ENCODE measurements around the gene SH2D4B.

The SH2D4B gene

GRCh38 chr10:80585812-80586211, 48.1 kb downstream of the SH2D4B start:
- no peak for DNase-seq (ENCODE audit: low read depth in 1 of 2, low spot score in 1 of 2)

DNA sequence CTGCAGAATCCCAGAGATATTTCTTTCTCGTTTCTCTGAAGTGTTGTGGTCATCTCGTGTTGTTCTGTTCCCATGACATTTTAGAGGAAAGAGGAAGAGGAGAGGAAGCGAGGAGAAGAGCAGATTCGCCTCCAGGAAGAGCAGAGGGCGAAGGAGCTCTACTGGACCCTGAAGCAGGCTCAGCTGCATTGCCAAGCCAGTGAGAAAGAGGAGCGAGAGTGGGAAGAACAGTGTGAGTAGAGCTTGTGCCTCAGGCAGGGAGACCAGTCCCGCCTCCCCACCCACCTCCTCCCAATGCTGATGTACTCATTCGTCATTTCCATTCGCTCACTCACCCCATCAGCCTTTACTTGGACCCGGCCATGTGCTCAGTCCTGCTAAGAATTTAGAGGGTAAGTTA, 50.8 kb downstream of the SH2D4B start:
- no peak for DNase-seq (ENCODE audit: low read depth in 1 of 2, low spot score in 1 of 2)

DNA sequence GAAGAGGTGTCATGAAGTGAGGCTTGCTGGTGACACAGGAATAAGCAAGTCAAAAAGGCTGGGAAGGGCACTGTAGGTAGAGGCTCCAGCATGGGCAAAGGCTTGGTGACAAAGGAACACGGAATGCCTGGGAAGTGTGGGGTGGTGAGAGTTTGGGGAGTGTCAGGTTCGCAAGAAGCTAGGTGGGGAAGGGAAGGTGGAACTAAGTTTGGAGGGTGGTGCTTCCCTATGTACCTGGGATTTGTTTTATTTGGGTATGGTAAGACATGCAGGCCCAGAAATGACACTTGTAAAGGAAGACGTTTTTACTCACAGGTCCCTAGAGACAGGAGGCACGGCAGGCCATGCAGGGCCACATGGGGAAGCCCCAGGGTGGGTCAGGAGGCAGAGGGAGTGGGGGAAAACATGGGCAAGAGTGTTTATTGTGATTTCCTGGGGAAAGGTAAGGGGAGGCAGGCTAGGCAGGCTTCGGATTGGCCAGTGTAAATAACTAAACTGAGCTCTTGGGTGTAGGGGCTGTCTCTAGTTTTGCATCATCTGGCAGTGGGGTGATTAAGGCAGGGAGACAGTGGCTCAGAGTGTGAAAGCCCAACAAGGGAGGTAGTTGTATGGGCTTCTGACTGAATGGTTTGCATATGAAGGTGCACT, 52.1 kb downstream of the SH2D4B start:
- no peak for DNase-seq (ENCODE audit: low read depth in 1 of 2, low spot score in 1 of 2)

- no peak for DNase-seq (ENCODE audit: low read depth in 1 of 2, low spot score in 1 of 2)
These were observed 53.0 kb downstream of the SH2D4B start for GRCh38 chr10:80590585-80591125.

DNA sequence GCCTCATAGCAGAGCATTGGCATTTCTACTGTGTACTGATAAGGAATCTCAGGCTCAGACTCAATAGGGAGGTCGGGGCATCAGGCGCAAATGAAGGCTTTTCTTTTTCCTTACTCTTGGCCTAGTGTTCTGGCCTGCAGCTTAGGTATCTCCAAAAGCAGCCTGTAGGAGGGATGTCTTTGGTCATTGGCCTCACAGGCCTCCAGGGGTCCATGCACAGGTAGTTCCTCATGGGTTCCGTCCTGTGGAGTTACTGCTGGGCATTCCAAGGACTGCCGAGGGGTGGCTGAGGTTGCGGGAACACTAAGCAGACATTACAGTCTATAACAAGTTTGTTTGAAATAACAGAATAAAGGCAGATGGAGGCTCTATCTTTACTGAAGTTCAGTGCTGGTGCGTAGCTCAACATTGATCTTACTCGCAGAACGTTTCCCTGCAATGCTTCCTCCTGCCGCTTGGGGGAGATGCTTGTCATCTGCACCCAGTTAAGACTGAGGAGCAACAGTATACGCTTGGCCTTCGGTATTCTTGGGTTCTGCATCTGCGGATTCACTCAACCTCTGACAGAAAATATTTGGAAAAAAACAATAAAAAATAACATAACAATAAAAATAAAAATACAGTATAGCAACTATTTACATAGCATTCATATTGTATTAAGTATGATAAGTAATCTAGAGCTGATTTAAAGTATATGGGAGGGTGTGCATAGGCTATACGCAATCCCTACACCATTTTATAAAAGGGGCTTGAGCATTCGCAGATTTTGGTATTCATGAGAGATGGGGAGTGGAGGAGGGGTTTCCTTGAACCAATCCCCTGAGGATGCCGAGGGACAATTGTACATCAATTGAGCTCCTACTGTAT, 58.9 kb downstream of the SH2D4B start:
- no peak for DNase-seq (ENCODE audit: low read depth in 1 of 2, low spot score in 1 of 2)

DNA sequence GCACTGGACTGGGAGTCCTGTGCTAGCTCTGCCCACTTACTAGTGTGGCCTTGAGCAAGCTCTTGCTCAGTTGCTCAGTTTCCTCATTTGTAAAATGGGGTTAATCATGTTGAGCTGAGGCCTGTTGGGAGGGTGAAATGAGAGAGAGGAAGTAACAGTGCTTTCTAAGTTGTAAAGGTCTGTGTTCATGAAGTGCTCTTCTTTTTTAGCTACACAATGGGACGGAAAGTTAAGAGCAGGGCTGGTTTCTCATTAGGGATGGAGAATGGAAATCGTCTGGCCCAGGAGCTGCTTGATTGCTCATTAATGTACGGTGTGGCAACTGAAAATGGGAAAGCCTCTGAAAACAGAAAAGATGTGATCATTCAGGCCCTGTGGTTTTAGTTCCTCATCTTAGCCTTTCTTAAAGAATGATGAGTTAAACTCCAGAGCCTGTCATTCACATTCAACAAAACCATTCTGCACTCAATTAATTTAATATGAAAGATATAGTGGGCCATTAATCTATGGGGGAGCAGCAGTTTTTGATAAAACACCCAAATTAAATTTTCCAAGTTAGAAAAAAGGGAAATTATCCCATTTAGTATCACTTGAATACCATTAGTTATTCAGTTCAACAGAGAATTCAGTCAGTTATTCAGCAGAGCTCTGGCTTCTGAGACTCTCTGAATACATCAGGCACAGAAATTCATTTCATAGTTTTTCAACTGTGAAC, 60.5 kb downstream of the SH2D4B start:
- DNase-seq (ENCODE audit: low read depth in 1 of 2, low spot score in 1 of 2) = no peak

DNA sequence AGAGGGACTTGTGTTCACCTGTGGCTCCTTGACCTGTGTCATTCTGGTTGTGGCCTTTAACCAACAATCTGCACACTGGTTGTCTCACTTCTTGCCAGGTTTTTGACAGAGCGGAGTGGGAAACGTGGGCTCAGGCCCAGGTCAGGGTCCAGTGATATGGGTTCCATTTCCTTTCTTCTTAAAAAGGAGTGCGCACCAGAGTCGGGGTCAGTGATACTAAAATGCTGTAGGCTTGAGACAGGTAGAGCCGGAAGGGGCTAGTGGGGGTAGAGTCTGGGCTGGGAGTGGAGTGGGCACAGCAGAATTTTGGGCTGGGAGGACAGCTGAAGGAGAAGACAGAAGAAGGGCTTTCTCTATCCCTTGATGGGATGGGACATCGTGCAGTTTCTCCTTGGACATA, 61.2 kb downstream of the SH2D4B start:
- no peak for DNase-seq (ENCODE audit: low read depth in 1 of 2, low spot score in 1 of 2)

- DNase-seq (ENCODE audit: low read depth in 1 of 2, low spot score in 1 of 2) = no peak
These were observed 61.7 kb downstream of the SH2D4B start for GRCh38 chr10:80599424-80599847.

DNA sequence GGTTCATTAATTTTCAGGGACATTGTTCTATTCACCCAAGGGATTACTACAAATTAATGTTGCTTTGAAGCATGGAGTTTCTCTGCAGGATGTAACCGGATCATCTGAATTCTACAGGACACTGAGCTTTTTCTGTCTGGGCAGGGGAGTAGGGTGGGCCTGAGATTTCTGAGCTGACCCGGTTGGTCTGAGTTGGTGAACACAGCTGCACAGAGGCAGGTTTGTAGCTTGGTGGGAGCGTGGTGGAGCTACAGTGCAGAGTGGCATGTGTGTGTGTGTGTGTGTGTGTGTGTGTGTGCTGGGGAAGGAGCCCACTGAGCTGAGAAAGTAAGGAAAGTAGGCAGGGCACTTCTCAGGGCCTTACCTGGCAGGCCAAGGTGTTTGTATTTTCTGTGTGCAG, 62.6 kb downstream of the SH2D4B start:
- DNase-seq (ENCODE audit: low read depth in 1 of 2, low spot score in 1 of 2) = no peak

GRCh38 chr10:80602881-80603280, 65.2 kb downstream of the SH2D4B start:
- DNase-seq (ENCODE audit: low read depth in 1 of 2, low spot score in 1 of 2) = no peak

DNA sequence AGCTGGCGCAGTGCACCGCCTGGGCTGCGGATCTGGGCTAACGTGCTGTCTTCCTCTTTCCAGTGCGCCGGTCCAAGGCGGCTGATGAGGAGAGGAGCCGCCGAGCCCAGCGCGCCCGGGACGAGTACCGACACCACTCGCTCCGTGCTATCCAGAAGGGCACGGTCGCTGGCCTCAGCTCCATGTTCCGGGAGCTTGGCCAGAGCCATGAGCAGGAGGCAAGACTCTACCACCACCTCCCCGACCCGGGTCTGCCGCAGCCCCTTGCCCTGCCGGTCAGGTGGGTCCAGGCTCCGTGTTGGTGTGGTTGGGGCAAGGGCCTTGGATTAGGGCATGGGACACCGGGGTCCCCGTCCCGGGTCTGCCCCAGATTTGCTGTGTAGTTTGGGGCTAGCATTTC, 65.8 kb downstream of the SH2D4B start:
- DNase-seq (ENCODE audit: low read depth in 1 of 2, low spot score in 1 of 2) = no peak

DNA sequence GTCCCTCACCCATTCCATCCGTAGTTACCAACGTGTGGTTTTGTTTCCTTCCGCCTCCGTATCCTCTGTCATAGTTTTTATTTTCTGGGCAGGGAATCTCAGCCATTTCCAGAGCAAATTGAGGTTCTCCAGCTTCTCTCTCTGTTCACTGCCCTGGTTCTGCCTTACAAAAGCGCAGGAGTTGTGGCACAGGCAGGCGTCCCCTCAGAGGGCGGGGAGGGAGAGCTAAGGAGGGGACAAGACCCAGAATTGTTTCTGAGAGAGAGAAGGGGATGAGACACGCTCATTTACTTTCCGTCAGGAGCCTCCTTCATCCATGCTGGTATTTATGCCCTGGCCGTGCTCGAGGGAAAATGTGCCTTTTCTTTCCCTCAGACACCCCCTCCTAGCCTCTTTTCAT, 71.0 kb downstream of the SH2D4B start:
- no peak for DNase-seq (ENCODE audit: low read depth in 1 of 2, low spot score in 1 of 2)

DNA sequence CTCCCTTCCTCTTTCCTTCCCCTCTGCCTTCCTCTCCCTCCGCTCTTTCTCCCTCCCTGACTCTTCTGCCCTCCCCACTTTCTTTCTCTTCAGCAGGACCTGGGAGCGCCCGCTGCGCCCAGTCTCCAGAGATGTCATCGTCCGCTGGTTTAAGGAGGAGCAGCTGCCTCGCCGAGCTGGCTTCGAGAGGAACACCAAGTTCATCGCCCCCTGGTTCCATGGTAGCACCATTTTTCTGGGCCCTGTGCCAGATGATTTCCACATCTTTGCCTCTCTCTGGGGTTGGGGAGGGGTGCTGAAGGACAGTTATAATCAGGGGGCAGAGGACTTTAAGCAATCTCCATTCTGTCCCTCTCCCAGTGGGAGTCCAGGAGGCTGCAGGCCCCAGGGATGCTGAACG, 71.6 kb downstream of the SH2D4B start:
- no peak for DNase-seq (ENCODE audit: low read depth in 1 of 2, low spot score in 1 of 2)

GRCh38 chr10:80611481-80612185, 73.9 kb downstream of the SH2D4B start:
- DNase-seq (ENCODE audit: low read depth in 1 of 2, low spot score in 1 of 2) = no peak

GRCh38 chr10:80612261-80612660, 74.6 kb downstream of the SH2D4B start:
- DNase-seq (ENCODE audit: low read depth in 1 of 2, low spot score in 1 of 2) = no peak

- no peak for DNase-seq (ENCODE audit: low read depth in 1 of 2, low spot score in 1 of 2)
These were observed 75.9 kb downstream of the SH2D4B start for GRCh38 chr10:80613466-80614170.

DNA sequence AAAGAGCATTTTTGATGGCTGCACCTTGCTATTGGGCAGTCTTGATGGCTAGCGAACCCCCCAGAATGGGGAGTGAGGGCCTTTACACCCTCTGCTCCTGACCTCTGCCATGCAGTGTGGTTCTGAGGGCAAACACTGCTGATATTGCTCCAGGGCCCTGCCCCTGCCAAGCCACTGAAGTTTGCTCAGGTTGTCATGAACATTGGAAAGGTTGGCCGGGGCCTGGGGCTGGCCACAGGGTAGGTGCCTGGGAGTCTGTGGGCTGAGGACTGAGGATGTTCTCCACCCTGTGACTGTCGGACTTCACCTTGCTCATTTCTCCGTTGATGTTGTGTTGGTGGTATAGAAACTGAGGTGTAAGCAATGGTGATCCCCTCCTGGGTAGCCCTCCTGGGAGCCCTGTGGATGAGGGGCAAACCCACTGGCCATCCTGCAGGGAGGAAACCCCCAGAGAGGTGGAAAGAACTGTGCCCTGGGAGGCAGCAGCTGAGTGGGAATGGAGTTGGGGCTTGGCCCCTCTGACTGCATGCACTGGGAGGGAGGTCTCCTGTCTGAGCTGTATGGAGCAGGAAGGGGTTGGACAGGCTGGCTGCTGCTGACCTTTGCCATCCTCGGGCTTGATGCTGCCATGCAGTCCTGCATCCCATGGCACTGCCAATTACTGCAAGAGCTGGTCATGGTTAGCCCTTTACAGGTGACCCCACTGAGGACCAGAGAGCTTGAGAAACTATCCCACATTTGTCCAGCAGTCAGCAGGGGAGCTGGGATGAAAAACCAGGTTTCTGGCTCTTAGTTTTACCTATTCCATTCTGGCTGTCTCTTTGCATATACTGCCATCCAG, 77.1 kb downstream of the SH2D4B start:
- no peak for DNase-seq (ENCODE audit: low read depth in 1 of 2, low spot score in 1 of 2)

DNA sequence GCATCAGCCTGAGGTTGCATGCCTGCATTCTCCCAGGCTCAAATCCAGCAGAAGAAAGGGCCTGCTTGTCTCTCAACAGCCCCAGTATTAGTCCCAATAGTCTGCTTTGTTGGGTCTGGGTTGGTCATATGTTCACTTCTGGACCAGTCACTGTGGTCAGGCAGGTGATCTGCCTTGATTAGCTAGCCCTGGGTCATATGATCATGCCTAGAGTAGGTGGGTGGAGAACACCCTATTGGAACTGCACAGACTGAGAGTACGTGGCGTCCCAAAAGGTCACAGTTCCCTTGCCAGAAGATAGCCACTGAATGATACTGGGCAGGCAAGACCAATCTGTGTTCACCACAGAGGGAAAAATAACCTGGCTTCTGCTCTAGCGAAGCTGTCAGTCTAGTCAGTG, 80.1 kb downstream of the SH2D4B start:
- no peak for DNase-seq (ENCODE audit: low read depth in 1 of 2, low spot score in 1 of 2)

DNA sequence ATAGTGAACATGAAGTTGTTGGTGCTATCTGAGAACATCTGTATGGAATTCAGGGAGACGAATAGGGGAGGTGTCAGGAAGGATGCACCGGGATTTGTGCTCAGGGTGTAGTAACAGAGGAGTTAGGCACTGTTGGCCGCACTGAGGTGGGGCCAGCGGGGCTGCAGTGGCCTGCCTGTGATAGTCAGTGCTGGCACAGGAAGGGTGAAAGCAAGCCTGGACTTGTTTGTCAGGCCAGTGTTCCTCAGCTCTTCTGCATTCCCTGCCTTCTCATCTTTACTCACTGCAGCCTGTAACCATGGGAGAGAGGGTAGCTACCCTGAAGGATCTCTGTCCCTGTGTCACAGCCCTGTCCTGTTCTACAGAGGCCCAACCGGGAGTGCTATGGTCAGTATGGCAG, 81.3 kb downstream of the SH2D4B start:
- no peak for DNase-seq (ENCODE audit: low read depth in 1 of 2, low spot score in 1 of 2)

DNA sequence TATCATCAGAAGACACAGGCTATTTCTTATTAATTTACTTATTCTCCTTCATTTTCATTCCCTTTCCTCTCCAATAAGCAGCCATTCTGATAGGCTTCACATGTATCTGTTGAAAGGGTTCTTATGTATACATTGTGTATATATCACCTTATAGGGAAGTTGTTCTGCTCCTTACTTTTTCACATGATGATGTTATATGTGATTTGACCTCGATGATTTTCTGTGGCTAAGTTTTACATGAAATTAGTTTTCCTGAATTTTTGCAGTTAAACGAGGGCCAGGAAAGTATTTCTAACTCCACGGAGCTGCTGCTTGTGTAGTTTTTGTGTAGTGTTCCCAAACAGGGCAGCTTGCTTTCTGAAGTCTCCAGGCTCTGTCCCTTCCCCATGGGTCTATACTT, 84.5 kb downstream of the SH2D4B start:
- no peak for DNase-seq (ENCODE audit: low read depth in 1 of 2, low spot score in 1 of 2)
